ENCODE measurements around the gene ITPRID1.

GRCh38 chr7:31553661-31554081 is 39.8 kb downstream of the ITPRID1 start:
- TF ChIP-seq POLR2A (IDR thresholded peaks at IDR 0.05) (no peak), CTCF (IDR thresholded peaks at IDR 0.05) (no peak)

All from thyroid gland (tissue), 4 donors.